ENCODE measurements around the gene CCDC157. TPM values are rescaled to one million over a fixed set of nuclear protein-coding genes. Genes with fewer than 3 reads are reported as not detected.

Gene CCDC157
- polyA plus RNA-seq, 1 of the 3 experiments (the other 2 are of a cell fraction) = 5.8 TPM

- DNase-seq = no peak
- H3K9me2 ChIP-seq = no peaks in the 10 kb centered on the region
- H3K27me3 ChIP-seq (ENCODE audit: insufficient read depth) = no peaks in the 10 kb centered on the region
- no peaks in the 10 kb centered on the region for H3K9me3 ChIP-seq
- H3K79me2 ChIP-seq (ENCODE audit: insufficient read depth) = peaks cover 2% of the 10 kb centered on the region; the same call in 1 of the 2 replicates
- H2AFZ ChIP-seq (ENCODE audit: low read depth) = no peak overlapping the region
- no peak overlapping the region for H3K4me3 ChIP-seq (ENCODE audit: low read depth in 2 of 2, low read length in 1 of 2)
- peaks cover 9 to 18% of the 10 kb centered on the region in 2 experiments for H3K4me1 ChIP-seq (ENCODE audit: control insufficient read depth in 1 of 2, insufficient read depth in 2 of 2, low read depth in 1 of 2, low read length in 1 of 2)
- H3K27ac ChIP-seq (ENCODE audit: low read depth in 2 of 2, low read length in 1 of 2) = no peak overlapping the region
- ChIA-PET POLR2A (no interaction called here), CTCF (no interaction called here)
- peaks cover 30 to 39% of the 10 kb centered on the region in 2 experiments for H3K36me3 ChIP-seq (replicated peaks in 1 of 2; ENCODE audit: control insufficient read depth in 1 of 2, insufficient read depth in 2 of 2, low read length in 1 of 2)
- WGBS (ENCODE audit: low lambda C conversion rate) = 71% methylated on average over 2 of the region's 2 CpGs
- peaks cover 21% of the 10 kb centered on the region for H3F3A ChIP-seq (replicated peaks; ENCODE audit: insufficient read depth)
- TF ChIP-seq GABPA (IDR thresholded peaks at IDR 0.05; ENCODE audit: low read depth) (no peak), FOXM1 (IDR thresholded peaks at IDR 0.05; ENCODE audit: low read depth) (no peak), TEAD4 (IDR thresholded peaks at IDR 0.05; ENCODE audit: borderline replicate concordance, insufficient read depth) (no peak), EZH2phosphoT487 (IDR thresholded peaks at IDR 0.05; ENCODE audit: borderline replicate concordance, low read depth) (no peak), YY1 (IDR thresholded peaks at IDR 0.05; ENCODE audit: low read depth) (no peak), IRF3 (IDR thresholded peaks at IDR 0.05; ENCODE audit: low read depth, low read length) (no peak), RAD21 (IDR thresholded peaks at IDR 0.05; ENCODE audit: low read length) (no peak), RCOR1 (IDR thresholded peaks at IDR 0.05; ENCODE audit: low read length) (no peak), TCF12 (IDR thresholded peaks at IDR 0.05) (no peak), SIN3A (IDR thresholded peaks at IDR 0.05; ENCODE audit: borderline replicate concordance, low read depth, low read length) (no peak), RFX5 (IDR thresholded peaks at IDR 0.05; ENCODE audit: low read length) (no peak), REST (IDR thresholded peaks at IDR 0.05; ENCODE audit: low read depth, low read length) (no peak), MAX (IDR thresholded peaks at IDR 0.05; ENCODE audit: low read depth) (no peak), JUND (IDR thresholded peaks at IDR 0.05) (no peak), NFIC (IDR thresholded peaks at IDR 0.05; ENCODE audit: borderline replicate concordance) (no peak), PBX3 (IDR thresholded peaks at IDR 0.05) (no peak), CTCF (IDR thresholded peaks at IDR 0.05) (no peak), USF2 (IDR thresholded peaks at IDR 0.05; ENCODE audit: borderline replicate concordance, low read depth, low read length) (no peak), CHD2 (IDR thresholded peaks at IDR 0.05; ENCODE audit: low read length, partially characterized antibody) (no peak)
- no peaks in the 10 kb centered on the region for H4K20me1 ChIP-seq (ENCODE audit: insufficient read depth)
- no peak overlapping the region for H3K4me2 ChIP-seq
- no peak overlapping the region for H3K9ac ChIP-seq
Measured at GRCh38 chr22:30416403-30416802, 59.6 kb downstream of the CCDC157 start.
